ENCODE results near the gene PRPF40A.

The PRPF40A gene

DNA sequence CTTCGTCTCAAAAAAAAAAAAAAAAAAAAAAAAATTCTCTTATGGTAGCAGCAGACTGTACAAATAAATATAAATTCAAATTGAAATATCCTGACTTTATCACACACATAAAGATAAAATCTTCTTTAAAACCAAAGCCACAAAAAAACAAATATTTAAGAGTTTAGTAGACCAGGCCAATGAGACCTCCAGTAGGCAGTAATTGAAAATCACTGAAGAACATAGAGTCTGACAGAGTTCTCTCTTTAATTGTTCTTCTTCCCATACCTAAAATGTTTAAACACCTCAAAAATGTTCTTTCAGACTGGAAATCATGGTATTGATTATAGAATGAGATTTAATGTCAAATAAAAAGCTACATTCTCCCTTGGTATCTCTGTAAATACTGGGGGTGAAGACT is 20.8 kb downstream of the PRPF40A start:
- DNase-seq, result no peak
- no peak for TF ChIP-seq GATA1 (IDR thresholded peaks at IDR 0.05; ENCODE audit: low read depth, low read length)
- TF ChIP-seq POLR2A (IDR thresholded peaks at IDR 0.05; ENCODE audit: low read length), result no peak

DNA sequence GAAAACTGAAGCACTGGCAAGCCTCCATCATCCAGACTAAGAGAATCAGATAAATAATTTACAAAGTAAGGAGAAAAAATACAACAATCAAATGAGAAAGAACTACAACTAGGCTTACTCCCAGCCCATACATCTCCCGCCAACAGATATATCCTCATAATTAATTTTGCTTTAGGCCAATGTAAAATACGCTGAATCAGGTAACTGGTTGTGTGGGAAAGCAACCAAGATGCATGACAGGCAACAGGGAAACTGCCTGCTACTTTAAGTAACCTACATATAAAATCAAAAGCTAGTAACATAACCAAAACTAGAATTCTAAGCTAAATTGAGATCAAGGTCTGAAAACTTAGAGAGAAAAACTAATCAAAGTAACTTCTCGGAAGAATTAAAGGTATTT is 21.5 kb downstream of the PRPF40A start:
- DNase-seq, result no peak
- no peak for TF ChIP-seq GATA1 (IDR thresholded peaks at IDR 0.05; ENCODE audit: low read depth, low read length)
- TF ChIP-seq POLR2A (IDR thresholded peaks at IDR 0.05; ENCODE audit: low read length), result no peak

DNA sequence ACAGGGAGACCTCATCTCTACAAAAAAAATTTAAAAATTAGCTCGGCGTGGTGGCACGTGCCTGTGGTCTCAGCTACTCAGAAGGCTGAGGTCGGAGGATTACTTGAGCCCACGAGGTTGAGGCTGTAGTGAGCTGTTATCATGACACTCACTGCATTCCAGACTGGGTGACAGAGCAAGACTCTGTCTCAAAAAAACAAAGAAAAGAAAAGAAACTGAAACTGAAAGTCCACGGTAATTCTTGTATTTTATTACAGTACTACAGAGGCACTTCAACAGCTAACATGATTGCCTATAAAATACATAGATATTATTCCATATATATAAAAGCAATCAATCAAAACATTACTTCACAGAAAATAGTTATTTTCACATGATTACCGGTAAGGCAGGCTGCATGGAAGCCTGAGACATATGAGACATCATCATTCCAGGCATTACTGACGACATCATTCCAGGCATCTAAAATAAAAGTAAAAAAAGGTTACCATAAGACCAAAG is 23.1 kb downstream of the PRPF40A start:
- no peak for TF ChIP-seq GATA1 (IDR thresholded peaks at IDR 0.05; ENCODE audit: low read depth, low read length)
- TF ChIP-seq POLR2A (IDR thresholded peaks at IDR 0.05; ENCODE audit: low read length), result no peak
- DNase-seq, result peak; percentile 12 to 51

DNA sequence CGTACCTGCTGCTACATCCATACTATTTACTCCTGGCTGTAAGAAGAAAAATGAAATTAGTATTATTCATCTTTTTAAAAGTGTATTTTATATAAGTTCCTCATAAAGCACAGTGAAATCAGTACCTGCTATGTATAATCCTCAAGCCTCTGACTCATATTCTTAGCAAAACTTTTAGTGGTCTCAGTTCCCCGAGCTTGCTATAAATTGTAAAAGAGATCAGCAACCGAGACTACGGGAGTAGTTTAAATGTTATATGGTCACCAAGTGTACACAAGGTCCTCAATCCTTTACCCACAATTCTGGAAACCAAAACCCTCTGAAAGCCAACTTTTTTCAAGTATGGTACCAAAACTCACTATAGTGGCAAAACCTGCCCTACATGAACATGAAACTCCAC is 24.2 kb downstream of the PRPF40A start:
- TF ChIP-seq POLR2A (IDR thresholded peaks at IDR 0.05; ENCODE audit: low read length) (no peak), GATA1 (IDR thresholded peaks at IDR 0.05; ENCODE audit: low read depth, low read length) (no peak)
- no peak for DNase-seq

DNA sequence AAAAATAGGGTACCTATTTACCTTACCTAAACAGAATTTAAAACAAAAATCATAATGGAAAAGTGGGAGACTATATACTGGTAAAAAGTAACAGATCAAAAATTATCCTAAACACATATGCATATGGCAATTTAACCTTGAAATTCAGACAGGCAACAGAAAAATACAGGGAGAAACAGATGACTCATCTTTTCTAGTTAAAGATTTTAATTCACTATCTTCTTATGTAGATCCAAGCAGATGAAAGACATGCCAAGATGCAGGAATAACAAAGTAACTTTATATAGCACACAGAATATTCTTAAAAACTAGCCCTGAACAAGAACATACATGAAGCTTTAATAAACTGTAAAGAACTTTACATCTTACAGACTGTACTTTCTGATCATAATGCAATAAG is 30.9 kb downstream of the PRPF40A start:
- DNase-seq, result no peak
- TF ChIP-seq GATA1 (IDR thresholded peaks at IDR 0.05; ENCODE audit: low read depth, low read length), result no peak
- TF ChIP-seq POLR2A (IDR thresholded peaks at IDR 0.05; ENCODE audit: low read length), result no peak

DNA sequence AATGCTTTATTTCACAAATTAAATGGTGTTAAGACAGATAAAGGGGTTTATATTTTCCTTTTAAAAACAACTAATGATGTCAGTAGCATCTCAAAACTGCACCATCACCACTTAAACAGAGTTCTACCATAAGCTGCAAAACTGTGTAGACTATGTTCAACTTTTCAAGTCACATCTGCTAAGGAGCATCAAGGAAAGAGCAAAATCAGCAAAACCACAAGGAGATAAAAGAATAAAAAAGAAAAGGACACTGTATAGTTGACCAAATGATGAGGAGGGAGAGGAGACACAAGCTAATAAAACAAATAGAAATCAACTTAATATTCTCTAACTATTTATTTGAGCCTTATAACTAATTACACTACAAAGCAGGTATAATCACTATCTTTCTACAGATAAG is 33.9 kb downstream of the PRPF40A start:
- TF ChIP-seq GATA1 (IDR thresholded peaks at IDR 0.05; ENCODE audit: low read depth, low read length), result no peak
- no peak for TF ChIP-seq POLR2A (IDR thresholded peaks at IDR 0.05; ENCODE audit: low read length)
- no peak for DNase-seq

DNA sequence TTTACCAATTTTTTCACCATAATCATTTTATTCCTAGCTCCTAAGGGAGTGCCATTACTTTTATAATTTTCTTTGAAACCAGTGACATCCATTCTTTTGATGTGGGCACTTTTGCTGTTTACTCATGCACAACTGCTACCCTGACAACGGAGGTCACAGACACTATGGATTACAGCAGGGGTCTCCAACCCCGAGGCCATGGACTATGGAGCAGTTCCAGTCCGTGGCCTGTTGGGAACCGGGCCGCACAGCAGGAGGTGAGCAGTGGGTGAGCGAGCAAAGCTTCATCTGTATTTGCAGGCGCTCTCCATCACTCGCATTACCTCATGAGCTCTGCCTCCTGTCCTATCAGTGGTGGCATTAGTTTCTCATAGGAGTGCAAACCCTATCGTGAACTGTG is 34.6 kb downstream of the PRPF40A start:
- DNase-seq, result no peak
- TF ChIP-seq POLR2A (IDR thresholded peaks at IDR 0.05; ENCODE audit: low read length) (no peak), GATA1 (IDR thresholded peaks at IDR 0.05; ENCODE audit: low read depth, low read length) (no peak)

DNA sequence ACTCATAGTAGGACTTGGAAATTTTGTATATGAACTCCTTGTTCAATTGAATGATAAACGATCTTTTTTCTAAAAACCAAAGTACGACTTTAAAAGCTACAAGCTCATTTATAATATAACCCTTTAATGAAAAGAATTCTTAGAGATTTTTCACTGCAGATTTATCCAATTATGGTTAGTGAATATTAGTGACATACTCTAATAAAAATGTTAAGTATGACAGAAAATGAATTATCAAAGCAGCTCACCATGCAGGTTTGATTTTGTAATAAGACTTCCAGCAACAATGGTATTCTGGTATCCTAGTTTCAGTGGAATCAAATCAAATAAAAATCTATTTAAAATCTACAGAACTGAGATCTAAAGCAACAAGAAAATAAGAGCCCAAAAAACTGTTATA is 38.5 kb downstream of the PRPF40A start:
- DNase-seq, result no peak
- TF ChIP-seq GATA1 (IDR thresholded peaks at IDR 0.05; ENCODE audit: low read depth, low read length) (no peak), POLR2A (IDR thresholded peaks at IDR 0.05; ENCODE audit: low read length) (no peak)

DNA sequence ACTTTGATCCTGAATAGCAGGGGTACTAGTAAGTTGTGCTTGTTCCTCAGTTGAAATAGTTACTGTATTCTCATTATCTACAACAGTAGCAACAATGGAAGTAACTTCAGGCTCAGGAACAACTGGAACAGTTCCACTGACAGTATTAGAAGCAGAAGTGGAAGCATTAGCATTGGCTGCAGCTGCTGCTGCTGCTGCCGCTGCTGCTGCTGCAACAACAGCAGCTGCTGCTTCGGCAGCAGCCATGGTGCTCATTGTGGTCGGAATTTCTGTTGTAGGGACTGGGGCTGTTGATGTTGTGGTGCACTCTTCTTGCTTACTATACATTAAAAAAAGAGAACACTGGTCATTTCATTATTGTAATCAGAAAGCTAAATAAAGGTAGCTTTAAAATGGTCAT is 40.8 kb downstream of the PRPF40A start:
- TF ChIP-seq POLR2A (IDR thresholded peaks at IDR 0.05; ENCODE audit: low read length) (no peak), GATA1 (IDR thresholded peaks at IDR 0.05; ENCODE audit: low read depth, low read length) (no peak)
- no peak for DNase-seq

DNA sequence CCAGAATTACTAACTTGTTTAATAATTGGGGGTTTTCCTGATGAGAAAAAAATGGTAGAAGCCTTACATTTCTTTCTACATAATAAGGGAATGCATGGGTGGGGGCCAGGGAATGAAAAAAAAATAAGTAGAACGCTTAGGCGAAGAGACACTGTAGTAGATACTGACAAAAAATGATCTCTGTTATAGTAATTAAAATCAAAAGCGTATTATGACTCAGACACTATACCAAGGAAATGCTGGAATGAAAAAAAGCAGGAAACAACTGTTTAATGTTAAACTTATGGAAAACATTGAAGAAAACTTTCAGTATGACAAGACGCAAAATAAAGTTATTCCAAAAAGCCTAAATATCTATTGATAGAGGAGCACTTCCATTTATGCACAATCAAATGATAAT is 42.9 kb downstream of the PRPF40A start:
- no peak for DNase-seq
- TF ChIP-seq GATA1 (IDR thresholded peaks at IDR 0.05; ENCODE audit: low read depth, low read length) (no peak), POLR2A (IDR thresholded peaks at IDR 0.05; ENCODE audit: low read length) (no peak)

DNA sequence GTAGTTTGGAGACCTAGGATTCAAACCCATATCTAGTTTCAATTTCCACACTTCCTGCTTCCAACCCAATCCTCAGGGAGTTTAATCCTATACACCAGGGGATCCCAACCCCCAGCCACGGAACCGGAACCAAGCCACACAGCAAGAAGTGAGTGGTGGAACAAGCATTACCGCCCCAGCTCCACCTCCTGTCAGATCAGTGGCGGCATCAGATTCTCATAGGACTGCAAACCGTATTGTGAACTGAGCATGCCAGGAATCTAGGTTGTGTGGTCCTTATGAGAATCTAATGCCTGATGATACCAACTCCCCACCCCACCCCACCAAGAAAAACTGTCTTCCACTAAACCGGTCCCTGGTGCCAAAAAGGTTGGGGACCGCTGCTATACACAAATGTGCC is 52.5 kb downstream of the PRPF40A start:
- DNase-seq, result no peak
- TF ChIP-seq POLR2A (IDR thresholded peaks at IDR 0.05; ENCODE audit: low read length) (no peak), GATA1 (IDR thresholded peaks at IDR 0.05; ENCODE audit: low read depth, low read length) (no peak)

DNA sequence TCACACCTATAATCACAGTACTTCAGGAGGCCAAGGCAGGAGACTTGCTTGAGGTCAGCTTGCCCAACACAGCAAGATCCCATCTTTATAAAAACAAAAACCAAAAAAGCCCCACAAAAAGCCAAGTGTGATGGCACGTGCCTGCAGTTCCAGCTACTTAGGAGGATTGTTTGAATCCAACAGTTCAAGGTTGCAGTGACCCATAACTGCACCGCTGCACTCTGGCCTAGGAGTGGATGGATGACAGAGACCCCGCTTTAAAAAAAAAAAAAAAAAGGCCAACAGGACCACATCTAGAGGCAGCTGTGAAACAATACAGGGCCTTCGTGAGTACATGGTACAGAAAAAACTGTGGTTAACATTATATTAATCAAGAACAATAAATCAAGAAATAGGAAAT is 56.2 kb downstream of the PRPF40A start:
- TF ChIP-seq GATA1 (IDR thresholded peaks at IDR 0.05; ENCODE audit: low read depth, low read length), result no peak
- no peak for TF ChIP-seq POLR2A (IDR thresholded peaks at IDR 0.05; ENCODE audit: low read length)
- DNase-seq, result no peak

DNA sequence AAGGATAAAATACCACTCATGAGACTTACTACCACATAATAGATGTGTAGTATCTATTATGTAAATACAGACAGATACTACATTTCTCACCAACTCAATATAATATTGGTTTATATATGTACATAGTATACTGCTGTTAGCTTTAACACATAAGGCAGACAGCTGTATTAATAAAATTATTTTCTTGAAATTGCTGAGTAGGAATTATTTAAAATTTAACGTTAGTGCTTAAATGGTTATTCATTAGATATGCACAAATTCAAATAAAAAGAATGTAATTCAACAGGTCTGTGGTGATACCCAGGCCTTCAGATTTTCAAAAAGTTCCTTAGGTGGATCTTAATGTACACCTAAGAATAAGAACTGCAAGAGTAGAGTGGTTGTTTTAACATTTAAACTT is 59.0 kb downstream of the PRPF40A start:
- no peak for DNase-seq
- TF ChIP-seq GATA1 (IDR thresholded peaks at IDR 0.05; ENCODE audit: low read depth, low read length) (no peak), POLR2A (IDR thresholded peaks at IDR 0.05; ENCODE audit: low read length) (no peak)

DNA sequence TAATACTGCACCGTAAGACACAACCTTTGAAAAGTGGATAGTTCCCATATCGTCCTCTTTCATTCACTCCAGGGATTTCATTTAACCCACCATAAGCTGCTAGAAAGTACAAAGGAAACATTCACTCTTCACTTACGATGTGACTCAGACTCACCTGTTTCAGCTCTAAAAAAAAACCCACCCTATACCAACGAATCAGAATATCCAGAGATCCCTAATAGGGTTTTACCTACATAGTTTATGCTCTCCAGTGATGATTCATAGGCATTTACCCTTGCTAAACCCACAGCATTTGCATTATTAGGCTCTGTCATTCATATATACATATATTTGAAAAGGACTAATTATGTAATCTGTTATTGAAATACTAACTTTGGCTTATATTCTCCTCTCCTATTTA is 60.2 kb downstream of the PRPF40A start:
- DNase-seq, result no peak
- TF ChIP-seq GATA1 (IDR thresholded peaks at IDR 0.05; ENCODE audit: low read depth, low read length), result no peak
- no peak for TF ChIP-seq POLR2A (IDR thresholded peaks at IDR 0.05; ENCODE audit: low read length)

DNA sequence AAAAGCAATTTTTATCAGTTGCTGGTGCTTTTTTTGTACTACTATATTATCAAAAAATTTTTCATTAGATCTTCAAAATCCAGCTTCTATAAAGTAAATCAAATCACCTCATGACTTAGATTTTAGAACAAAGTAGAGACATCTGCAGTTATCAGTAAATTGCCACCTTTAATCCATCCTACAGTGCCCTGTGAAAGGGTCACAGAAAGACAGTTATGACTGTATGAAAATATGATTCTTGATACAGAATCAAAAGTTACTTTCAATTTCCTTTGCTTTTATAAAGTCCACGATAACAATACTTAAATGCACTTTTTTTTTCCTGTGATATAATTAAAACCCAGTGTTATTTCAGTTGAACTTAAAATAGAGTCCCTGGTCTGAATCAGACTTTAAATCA is 61.4 kb downstream of the PRPF40A start:
- TF ChIP-seq GATA1 (IDR thresholded peaks at IDR 0.05; ENCODE audit: low read depth, low read length) (no peak), POLR2A (IDR thresholded peaks at IDR 0.05; ENCODE audit: low read length) (no peak)
- DNase-seq, result no peak

DNA sequence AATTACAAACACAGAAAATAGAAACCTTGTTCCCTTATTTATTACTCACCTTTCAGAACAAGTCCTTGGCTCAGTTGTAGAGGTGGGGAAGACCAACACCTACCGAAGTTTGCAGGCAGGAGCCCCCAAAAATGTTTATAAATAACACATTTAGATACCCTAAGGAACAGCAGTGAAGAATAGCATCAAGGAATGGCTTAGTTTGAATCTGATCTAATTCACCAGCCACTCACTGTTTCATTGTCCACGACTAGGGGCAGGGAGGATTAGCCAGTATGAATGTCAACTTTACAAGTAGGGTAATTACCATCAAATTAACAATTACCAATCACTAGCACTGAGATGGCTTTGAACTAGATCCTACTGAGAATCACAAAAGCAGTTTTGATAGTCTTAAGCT is 65.4 kb downstream of the PRPF40A start:
- DNase-seq, result no peak
- TF ChIP-seq POLR2A (IDR thresholded peaks at IDR 0.05; ENCODE audit: low read length), result no peak
- TF ChIP-seq GATA1 (IDR thresholded peaks at IDR 0.05; ENCODE audit: low read depth, low read length), result no peak

Data from erythroblast (primary cell).